ENCODE measurements around the gene CYB5A.

GRCh38 chr18:74241426-74241825 is 50.3 kb downstream of the CYB5A start:
- no peak for TF ChIP-seq REST (IDR thresholded peaks at IDR 0.05; ENCODE audit: insufficient read depth in 1 of 2, low read depth in 2 of 2, low read length in 2 of 2)
- no peak for TF ChIP-seq POLR2AphosphoS5 (IDR thresholded peaks at IDR 0.05; ENCODE audit: low read depth, low read length)
- no peak for TF ChIP-seq TAF1 (IDR thresholded peaks at IDR 0.05; ENCODE audit: borderline replicate concordance, insufficient read depth, low read length)
- no peak for TF ChIP-seq FOXP2 (optimal IDR thresholded peaks at IDR 0.05; ENCODE audit: borderline replicate concordance, extremely low read depth, extremely low read length, insufficient read depth)
